SHP77 treated with DMSO at 0.1 percent for 48 hours (cell line): ENCODE results near the gene LAMP2.

Experiments
- DNase-seq: peaks from one replicate; lab custom pipeline; 2025; lab: John Stamatoyannopoulos, UW

LAMP2 gene

DNA sequence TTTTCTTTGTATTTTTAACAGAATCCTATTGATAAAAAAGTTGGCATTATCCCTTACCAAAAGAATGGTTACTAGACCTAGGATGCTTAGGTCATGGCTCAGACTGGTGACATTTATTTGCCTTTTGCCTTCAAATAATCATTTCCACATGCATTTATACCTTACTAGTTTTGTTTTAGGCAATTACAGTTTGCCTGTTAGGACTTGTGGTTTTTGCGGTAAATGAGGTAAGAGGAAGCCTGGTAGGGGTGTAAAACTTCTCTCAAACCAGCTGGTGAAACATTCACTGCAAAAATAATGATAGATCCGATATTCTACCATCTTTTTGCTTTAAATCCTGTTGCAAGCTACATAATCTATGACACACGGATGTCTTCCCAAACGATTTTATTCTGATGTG lies 12.1 kb downstream of the LAMP2 start:
- DNase-seq = no peak

DNA sequence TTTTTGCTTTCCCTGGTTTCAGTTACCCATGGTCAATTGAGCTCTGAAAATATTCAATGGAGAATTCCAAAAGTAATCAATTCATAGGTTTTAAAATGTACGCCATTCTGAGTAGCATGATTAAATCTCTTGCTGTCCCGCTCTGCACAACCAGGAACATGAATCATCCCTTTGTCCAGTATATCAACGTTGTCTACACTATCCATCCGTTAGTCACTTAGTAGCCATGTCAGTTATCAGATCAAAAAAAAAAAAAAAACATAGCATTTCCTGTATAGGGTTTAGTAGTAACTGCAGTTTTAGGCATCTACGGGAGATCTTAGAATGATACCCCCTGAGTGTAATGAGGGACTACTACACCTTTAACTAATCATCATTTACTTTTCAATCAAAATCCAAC lies 15.1 kb downstream of the LAMP2 start:
- DNase-seq = no peak

DNA sequence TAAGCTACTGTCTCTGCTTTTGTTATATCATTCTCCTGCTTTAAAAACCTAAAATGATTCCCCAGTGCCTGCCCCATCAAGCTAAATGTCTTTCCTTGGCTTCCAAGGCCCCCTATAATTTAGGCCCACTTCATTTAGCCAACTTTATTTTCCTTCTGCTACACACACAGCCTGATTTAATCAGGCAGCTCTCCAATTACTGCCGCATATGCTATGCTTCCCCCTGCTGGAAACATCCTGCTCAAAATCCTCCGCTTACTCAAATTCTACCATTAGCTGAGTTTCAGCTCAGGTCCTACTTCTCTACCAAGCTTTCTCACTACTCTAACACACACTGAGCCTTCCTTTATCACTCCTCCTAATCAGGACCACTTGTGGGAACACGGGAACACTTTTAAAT lies 17.0 kb downstream of the LAMP2 start:
- DNase-seq = no peak

DNA sequence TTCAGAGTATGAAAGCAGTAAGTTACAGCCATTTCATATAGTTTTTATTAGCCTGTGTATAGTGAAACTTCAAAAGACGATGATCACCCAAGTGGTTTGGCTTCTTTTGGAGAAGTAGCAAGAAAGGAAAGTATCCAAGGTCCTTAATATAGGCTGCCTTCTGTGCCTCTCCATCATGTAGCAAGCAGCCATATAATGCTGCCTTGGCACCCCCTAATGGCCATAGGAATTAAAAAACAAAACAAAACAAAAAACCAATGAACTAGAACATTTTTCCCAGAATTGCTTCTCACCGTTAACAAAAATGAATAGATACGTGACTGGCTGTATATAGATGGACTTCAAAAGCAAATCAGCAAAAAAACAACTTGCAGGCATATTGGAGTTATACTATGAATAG lies 18.9 kb downstream of the LAMP2 start:
- no peak for DNase-seq

DNA sequence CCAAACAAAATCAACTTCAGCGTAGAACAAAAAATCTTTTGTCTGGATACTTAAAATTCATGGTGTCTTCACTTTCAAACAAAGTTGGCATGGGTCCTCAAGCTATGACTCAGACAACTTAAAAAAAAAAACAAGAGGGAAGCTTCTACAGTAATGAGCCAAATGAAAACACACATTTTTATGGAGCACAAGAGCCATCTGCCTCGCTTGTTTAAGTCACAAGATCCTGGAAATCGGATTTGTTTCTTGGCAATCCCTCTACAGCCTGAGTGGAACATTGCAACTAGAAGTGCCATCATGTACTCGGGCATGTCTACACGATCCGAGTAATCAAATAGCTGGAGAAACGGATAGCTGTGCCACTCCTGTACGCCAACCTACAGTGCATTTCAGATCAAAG lies 22.6 kb downstream of the LAMP2 start:
- no peak for DNase-seq

DNA sequence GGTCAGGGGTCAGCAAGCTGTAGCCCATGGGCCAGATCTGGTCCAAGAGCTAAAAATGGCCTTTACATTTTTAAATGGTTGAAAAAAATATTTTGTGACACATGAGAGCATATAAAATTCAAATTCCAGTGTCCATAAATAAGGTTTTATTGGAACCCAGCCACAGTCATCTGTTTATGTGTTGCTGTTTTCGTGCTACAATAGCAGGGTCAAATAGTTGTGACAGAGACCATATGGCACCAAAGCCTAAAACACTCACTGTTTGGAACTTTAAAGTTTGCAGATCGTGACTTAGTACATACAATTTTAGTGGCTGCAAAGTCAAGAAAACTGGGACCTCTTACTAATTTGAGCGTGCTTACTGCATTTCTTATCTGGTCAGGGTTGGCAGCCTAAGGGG lies 29.2 kb downstream of the LAMP2 start:
- DNase-seq = no peak

DNA sequence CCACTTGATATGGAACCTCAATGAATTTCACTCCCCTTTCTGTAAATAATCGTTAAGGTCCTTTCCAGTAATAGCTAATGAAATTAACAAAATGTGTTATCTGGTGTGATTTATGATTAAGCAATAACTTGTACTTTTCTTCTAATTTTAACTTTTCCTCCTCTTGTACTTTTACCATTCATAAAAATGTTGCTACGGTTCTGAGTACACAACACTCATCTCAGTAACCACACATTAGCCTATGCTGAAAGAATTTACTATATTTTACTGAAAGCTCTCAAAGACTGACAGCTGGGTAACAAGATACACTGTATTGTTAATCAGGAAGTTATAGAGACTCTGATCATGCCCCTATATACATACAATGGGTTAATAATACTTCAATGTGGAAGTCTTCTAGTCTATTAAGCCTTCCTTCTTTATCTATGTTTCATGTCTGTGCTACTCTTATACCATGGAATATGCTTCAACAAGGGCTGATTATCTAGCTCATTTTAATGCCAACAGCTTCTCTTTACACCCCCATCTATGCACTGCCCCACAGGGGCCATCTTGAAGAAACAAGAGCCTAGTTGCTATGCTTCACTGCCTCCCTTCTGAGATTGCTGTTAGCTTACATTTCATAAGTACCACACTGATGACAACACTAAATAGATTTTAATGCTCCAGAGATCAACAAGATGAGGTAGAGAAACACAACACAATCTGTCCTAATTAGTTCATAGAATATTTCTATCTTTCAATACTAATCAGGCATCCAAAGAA lies 39.1 kb downstream of the LAMP2 start:
- DNase-seq = no peak

DNA sequence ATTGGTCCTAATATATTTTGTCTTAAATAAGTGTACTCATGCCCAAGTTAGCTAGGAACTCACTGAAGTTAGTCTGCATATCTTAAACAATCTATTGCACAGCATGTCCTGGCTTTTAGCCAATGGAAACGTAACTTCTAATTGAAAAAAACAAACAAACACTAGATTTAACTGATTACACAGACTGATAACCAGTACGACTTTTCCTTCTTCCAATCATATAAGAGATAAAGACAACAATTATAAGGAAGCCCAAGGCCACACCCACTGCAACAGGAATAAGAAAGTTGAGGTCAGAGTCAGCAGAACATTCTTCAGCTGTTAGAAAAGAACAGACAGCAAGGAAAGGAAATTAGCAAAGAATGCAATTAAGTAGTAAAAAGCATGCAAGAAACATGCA lies 40.8 kb downstream of the LAMP2 start:
- no peak for DNase-seq

DNA sequence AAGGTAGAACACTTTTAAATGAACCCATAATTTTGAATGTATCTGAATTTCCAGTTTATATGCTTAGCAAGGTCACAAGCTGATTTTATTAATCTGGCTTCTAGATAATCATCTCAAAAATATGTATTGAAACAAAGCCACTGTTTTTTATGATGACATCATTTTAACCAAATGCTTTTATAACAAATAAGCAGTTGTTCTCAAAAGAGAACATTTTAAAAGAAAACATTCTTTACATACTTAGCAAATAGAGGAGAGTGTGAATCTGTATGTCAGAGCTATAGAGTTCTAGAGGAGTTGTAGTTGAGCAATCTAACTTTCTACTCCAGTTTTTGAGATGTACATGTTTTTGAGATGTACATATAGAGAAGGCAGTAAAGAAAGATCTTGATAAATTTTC lies 42.5 kb downstream of the LAMP2 start:
- DNase-seq = no peak

DNA sequence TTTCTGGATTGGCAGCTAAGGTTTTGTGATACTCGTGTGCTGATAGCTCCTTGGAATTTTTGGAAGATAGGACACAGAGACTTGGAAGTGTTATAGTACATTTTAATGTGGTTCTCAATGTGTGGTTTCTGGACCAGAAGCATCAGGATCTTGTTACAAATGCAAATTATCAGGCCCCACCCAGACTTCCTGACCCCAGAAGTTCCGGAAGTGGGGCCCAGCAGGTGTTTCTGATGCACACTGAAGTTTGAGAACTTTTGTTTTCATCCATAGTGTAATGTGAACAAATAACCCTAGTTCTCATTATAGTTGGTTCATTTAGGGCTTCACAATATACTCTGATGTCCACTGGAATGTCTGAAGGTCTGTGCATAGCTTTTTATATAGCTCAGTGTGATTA lies 49.6 kb downstream of the LAMP2 start:
- no peak for DNase-seq

DNA sequence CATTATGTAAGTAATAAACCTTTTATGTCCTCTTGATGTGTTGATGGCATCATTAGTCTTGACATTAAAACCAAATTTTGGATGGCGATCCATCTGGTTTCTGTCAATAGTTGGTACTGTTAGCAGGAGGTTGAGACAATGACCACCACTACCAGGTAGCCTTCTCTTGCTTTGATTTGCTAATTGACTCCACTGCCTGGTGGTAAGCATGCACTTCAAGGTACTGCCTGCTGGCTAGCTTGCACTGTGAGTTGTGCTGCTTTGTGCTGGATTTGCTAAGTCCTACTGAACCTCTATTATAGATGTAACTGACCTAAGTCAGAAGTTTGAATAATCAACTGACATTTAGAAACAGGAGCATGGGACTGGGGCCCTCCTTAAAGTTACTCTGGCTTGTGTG lies 60.9 kb downstream of the LAMP2 start:
- DNase-seq = no peak

DNA sequence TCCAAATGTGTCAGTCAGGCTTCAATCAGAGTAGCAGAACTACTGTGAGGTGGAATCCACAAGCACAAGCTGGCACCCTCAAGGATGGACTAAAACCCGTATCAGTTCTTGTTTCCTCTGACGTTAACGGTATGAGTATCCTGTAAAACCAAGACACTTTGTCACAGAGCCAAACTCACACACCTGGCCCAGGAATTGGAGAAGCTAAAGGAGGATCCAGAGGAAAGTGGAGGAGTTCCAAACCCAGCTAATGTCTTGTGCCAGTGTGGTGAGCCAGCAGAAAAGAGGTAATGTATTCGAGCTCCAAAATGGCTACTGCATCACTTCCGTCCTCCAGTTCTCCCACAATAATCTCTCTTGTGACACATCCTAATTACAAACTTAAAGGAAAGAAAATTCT lies 62.5 kb downstream of the LAMP2 start:
- no peak for DNase-seq

DNA sequence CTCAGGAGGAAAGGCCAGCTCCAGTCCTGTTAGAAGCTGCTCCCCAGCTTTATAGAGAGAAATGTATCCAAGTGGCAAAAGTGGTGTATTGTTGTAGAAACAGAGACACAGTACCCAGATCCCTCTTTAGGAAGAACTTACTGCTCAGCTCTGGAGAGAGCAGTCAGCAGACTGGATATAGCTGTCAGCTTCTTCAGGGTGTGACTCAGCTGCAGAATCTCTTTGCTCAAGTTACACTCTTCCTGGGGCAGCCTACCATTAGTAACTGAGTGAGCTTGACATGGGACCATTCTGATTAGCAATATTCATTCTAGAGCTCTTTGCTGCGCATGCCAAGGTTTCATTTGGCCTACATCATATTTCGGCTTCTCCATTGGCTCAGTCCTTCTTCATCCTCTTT lies 66.7 kb downstream of the LAMP2 start:
- no peak for DNase-seq

DNA sequence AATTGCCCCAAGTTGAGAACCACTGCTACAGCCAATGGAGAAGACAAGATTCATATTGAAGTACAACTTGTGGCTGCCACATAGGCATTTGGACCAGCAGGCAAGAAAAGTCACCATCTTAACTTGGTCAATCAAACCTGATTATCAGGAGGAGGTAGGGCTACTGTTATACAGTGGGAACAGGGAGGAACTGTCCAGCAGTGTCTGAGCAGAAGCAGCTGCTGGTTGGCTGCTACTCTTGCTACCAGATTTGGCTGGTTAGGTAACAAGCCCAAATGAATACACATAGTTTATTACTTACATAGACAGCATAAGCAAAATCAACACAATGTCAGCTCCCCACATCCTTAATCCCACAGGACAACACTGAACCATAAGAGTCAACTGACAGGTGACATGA lies 67.8 kb downstream of the LAMP2 start:
- DNase-seq = no peak

DNA sequence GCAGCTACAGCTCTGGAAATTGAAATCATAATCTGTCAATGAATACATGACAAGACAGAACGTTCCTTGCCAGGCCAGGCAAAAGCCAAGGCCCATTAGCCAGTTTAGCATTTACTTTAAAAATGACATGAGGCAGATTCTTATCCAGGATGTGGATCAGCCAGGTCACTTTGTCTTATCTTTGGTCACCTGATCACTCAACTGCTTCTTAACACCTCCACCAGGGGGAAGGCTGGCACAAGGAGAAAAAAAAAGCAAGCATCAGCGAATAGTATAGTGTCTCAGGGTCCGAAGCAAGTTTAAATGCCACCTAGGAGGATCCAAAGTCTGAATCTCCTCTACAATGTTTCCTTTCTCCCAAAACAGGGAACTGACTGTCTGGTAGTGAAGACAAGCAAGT lies 88.4 kb downstream of the LAMP2 start:
- DNase-seq = no peak

DNA sequence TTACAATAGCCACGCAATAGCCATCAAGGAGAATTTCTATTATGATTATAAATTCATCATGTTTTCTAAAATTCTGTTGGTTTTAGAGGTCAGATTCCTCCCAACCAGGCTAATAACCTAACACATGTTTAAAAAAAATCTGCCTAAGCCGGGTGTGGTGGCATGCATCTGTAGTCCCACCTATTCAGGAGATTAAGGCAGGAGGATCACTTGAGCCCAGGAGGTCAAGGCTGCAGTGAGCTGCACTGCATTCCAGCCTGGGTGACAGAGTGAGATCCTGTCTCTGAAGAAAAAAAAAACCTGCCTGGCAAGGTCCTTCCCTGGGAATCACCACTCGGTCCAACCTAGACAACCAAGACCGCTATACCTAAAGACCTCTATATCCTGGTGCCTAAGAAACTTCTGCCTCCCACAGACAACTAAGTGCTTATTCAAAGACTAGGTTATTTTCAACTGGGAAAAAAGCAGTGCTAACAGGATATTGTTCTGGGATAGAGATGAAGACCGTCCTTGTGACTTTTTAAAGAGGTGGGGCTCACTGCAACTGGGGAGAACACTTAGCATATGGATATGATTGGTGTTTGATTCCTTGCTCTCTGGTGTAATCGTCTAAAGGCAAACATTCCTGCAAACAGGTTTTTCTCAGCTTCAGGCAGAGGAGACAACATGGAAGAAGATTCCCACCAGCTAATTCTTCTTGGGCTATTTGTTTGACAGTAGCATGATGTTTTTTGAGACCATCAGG lies 89.0 kb downstream of the LAMP2 start:
- DNase-seq = no peak

DNA sequence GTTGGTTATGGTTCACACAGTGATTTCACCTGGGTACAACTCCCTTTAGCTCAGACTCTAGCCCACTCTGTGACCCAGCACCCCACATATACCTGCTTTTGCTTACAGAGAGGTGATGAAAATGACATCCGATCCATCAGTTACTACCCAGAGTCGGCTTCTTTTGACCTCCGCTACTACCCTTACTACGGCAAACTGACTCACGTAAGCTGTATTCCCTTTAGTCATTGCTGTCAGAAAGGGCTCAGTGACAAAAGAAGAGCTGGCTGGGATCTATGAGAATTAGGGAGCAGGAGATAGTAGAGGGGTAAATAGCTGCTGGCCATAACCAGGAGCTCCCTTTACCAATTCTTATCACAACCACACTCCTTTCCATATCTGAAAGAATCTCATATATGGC lies 90.5 kb downstream of the LAMP2 start:
- DNase-seq = no peak
